ENCODE data around the gene LDOC1. TPM values are rescaled to one million over a fixed set of nuclear protein-coding genes. Genes with fewer than 3 reads are reported as not detected.

Gene LDOC1
- total RNA-seq, 1 experiment from 2014 or later = not detected

DNA sequence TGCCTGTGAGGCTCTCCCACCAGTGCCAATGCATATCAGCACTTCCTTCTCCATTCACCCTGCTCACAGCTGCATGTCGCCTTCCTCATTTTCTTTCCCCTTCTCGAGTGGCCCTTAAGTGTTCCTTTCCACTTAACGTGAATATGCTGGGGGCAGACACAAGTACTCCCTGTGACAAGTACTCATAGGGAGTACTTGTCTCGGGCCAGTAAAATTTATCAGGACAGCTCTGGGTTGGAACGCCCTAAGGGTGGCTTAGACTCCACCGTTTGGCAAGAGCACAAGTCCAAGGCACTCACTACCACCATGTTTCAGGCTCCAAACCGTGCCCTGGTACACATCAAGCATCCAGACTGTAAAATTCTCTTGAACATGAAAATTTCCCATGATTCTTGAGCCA is 3.9 kb upstream of the LDOC1 start (continued):
- TF ChIP-seq, protein P1, sequence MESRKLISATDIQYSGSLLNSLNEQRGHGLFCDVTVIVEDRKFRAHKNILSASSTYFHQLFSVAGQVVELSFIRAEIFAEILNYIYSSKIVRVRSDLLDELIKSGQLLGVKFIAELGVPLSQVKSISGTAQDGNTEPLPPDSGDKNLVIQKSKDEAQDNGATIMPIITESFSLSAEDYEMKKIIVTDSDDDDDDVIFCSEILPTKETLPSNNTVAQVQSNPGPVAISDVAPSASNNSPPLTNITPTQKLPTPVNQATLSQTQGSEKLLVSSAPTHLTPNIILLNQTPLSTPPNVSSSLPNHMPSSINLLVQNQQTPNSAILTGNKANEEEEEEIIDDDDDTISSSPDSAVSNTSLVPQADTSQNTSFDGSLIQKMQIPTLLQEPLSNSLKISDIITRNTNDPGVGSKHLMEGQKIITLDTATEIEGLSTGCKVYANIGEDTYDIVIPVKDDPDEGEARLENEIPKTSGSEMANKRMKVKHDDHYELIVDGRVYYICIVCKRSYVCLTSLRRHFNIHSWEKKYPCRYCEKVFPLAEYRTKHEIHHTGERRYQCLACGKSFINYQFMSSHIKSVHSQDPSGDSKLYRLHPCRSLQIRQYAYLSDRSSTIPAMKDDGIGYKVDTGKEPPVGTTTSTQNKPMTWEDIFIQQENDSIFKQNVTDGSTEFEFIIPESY (IDR thresholded peaks at IDR 0.05; ENCODE audit: extremely low read depth, insufficient replicate concordance, low read length) = no peak
- TF ChIP-seq CEBPB (IDR thresholded peaks at IDR 0.05; ENCODE audit: low read depth) (no peak), SIN3A (IDR thresholded peaks at IDR 0.05; ENCODE audit: low read depth) (no peak), FOSL1 (IDR thresholded peaks at IDR 0.05; ENCODE audit: low read depth) (no peak), RAD21 (IDR thresholded peaks at IDR 0.05; ENCODE audit: low read depth) (no peak)

DNA sequence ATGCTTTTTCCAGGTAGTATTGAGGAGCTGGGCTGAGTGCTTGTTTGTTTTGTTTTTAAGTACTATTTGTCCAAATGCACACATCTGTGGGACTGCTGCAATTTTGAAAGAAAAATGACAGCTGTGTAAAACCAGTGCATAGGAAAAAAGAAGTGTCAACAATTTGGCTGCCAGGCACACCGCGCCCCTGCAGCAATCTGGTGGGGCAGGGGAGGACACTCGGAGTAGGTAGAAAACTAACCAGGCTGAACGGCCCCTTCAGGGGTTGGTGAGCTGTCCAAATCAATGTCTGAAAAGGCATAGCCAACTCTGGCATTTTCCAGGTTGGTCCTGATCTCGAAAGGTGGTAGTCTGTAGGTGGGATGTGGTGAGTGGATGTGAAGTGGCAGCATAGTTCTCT is 1.1 kb downstream of the LDOC1 start:
- no peak overlapping the region for H3K27ac ChIP-seq (ENCODE audit: low read depth, low read length)
- no peak overlapping the region for H3K4me2 ChIP-seq (ENCODE audit: low read length)
- TF ChIP-seq CBX3 (IDR thresholded peaks at IDR 0.05; ENCODE audit: low read depth) (no peak), EGR1 (IDR thresholded peaks at IDR 0.05; ENCODE audit: low read depth) (no peak), CEBPB (IDR thresholded peaks at IDR 0.05; ENCODE audit: low read depth) (no peak), SIN3A (IDR thresholded peaks at IDR 0.05; ENCODE audit: low read depth) (no peak), ZNF274 (IDR thresholded peaks at IDR 0.05; ENCODE audit: low read depth, low read length) (no peak), FOSL1 (IDR thresholded peaks at IDR 0.05; ENCODE audit: low read depth) (no peak), SRF (IDR thresholded peaks at IDR 0.05; ENCODE audit: low read depth) (no peak), POLR2A (IDR thresholded peaks at IDR 0.05; ENCODE audit: borderline replicate concordance, extremely low read depth, insufficient read depth, insufficient read length) (no peak), RAD21 (IDR thresholded peaks at IDR 0.05; ENCODE audit: low read depth) (no peak), ELF1 (IDR thresholded peaks at IDR 0.05; ENCODE audit: borderline replicate concordance, low read depth) (no peak)
- TF ChIP-seq, protein P1 (IDR thresholded peaks at IDR 0.05; ENCODE audit: extremely low read depth, insufficient replicate concordance, low read length) = no peak
- TF ChIP-seq, protein P2, sequence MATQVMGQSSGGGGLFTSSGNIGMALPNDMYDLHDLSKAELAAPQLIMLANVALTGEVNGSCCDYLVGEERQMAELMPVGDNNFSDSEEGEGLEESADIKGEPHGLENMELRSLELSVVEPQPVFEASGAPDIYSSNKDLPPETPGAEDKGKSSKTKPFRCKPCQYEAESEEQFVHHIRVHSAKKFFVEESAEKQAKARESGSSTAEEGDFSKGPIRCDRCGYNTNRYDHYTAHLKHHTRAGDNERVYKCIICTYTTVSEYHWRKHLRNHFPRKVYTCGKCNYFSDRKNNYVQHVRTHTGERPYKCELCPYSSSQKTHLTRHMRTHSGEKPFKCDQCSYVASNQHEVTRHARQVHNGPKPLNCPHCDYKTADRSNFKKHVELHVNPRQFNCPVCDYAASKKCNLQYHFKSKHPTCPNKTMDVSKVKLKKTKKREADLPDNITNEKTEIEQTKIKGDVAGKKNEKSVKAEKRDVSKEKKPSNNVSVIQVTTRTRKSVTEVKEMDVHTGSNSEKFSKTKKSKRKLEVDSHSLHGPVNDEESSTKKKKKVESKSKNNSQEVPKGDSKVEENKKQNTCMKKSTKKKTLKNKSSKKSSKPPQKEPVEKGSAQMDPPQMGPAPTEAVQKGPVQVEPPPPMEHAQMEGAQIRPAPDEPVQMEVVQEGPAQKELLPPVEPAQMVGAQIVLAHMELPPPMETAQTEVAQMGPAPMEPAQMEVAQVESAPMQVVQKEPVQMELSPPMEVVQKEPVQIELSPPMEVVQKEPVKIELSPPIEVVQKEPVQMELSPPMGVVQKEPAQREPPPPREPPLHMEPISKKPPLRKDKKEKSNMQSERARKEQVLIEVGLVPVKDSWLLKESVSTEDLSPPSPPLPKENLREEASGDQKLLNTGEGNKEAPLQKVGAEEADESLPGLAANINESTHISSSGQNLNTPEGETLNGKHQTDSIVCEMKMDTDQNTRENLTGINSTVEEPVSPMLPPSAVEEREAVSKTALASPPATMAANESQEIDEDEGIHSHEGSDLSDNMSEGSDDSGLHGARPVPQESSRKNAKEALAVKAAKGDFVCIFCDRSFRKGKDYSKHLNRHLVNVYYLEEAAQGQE (IDR thresholded peaks at IDR 0.05; ENCODE audit: low read depth) = no peak
- RAD21 ChIA-PET (ENCODE audit: low non-redundant PET in 1 of 2, low total read pairs in 2 of 2, uncharacterized antibody in 2 of 2, unreplicated experiment in 2 of 2) = no interaction called here
- intact Hi-C loops (cut with micrococcal nuclease) = no loop called here
- CTCF ChIA-PET = no interaction called here
- H3K4me1 ChIP-seq (ENCODE audit: control insufficient read depth in 1 of 2, insufficient read depth in 2 of 2, low read length in 2 of 2) = no peaks in the 10 kb centered on the region
- no peak overlapping the region for H3K9ac ChIP-seq (ENCODE audit: low read length)
- BruUV-seq (replicated peaks) = no TSS peak
- no peak overlapping the region for H2AFZ ChIP-seq (ENCODE audit: low read depth, low read length, poor library complexity, severe bottlenecking)
- no peaks in the 10 kb centered on the region for H3K36me3 ChIP-seq (ENCODE audit: control insufficient read depth in 1 of 2, insufficient read depth in 2 of 2, low read length in 2 of 2)
- H3K9me3 ChIP-seq (ENCODE audit: control insufficient read depth in 1 of 2, insufficient read depth in 1 of 2, low read depth in 1 of 2, low read length in 2 of 2) = no peaks in the 10 kb centered on the region
- ATAC-seq (no peak), DNase-seq (ENCODE audit: low read depth, low spot score) (no peak)
- H4K20me1 ChIP-seq (ENCODE audit: insufficient read depth) = no peaks in the 10 kb centered on the region
- no peaks in the 10 kb centered on the region for H3K27me3 ChIP-seq (ENCODE audit: insufficient read depth, low read length)
- POLR2A ChIA-PET = no interaction called here
- no peaks in the 10 kb centered on the region for H3K9me2 ChIP-seq (ENCODE audit: insufficient read depth)
- no peaks in the 10 kb centered on the region for H3K79me2 ChIP-seq (ENCODE audit: insufficient read depth, low read length)
- H3K4me3 ChIP-seq (replicated peaks in 1 of 2; ENCODE audit: low read depth in 1 of 2, low read length in 2 of 2) = no peak overlapping the region
